HEK293 (cell line): ENCODE data around the gene MS4A15.

Experiments
- CTCF ChIA-PET: fragments of 350-600 bp; formaldehyde crosslinking; extraction: SDS; loops from one replicate; lab custom pipeline; 2021; ENCODE audit warnings: antibody characterized with exemption; lab: Yijun Ruan, JAX
- POLR2A ChIA-PET: fragments of 300-600 bp; formaldehyde crosslinking; extraction: SDS; loops from one replicate; lab custom pipeline; 2020; ENCODE audit warnings: antibody characterized with exemption, inconsistent platforms; lab: Yijun Ruan, JAX
- H3K27ac ChIP-seq: fragments of 200-500 bp; sonication (Bioruptor generic); 2 replicates; pipeline ENCODE4 v1.5.1; 2014; ENCODE audit warnings: low read depth, low read length, control low read depth, inconsistent platforms; ENCODE audit errors: extremely low read depth
- H3K36me3 ChIP-seq, 2 experiments: fragments of 200-500 bp in 1 of 2; sonication (Bioruptor generic) in 1 of 2; 1 replicate in 1 of 2; 2 replicates in 1 of 2; pipeline ENCODE4 v1.5.1; 2014 to 2017; ENCODE audit warnings: inconsistent platforms in 2 of 2, low read length in 2 of 2; ENCODE audit not compliant: control insufficient read depth in 2 of 2, insufficient read depth in 1 of 2
- H3K4me1 ChIP-seq: fragments of 200-500 bp; sonication (Bioruptor generic); 2 replicates; pipeline ENCODE4 v1.5.1; 2014; ENCODE audit warnings: mild to moderate bottlenecking, low read length, inconsistent platforms; ENCODE audit not compliant: control insufficient read depth, insufficient read depth
- H3K4me3 ChIP-seq: 2 replicates; pipeline ENCODE4 v1.5.1; 2011; ENCODE audit warnings: low read depth, mild to moderate bottlenecking, control low read depth, low read length, moderate library complexity
- H3K9me3 ChIP-seq: fragments of 200-500 bp; sonication (Bioruptor generic); 2 replicates; pipeline ENCODE4 v1.5.1; 2014; ENCODE audit warnings: low read depth, low read length, inconsistent platforms; ENCODE audit not compliant: control insufficient read depth, insufficient read depth
- EGR2 ChIP-seq: fragments of 450-650 bp; formaldehyde crosslinking; IDR thresholded peaks from 2 replicates; pipeline ENCODE4 v1.5.1; 2016; ENCODE audit warnings: low read depth, missing biosample characterization, missing genetic modification characterization
- GLI4 ChIP-seq: fragments of 450-650 bp; formaldehyde crosslinking; IDR thresholded peaks from 2 replicates; pipeline ENCODE4 v1.5.1; 2016; ENCODE audit warnings: missing biosample characterization, missing genetic modification characterization
- ZNF133 ChIP-seq: fragments of 450-650 bp; formaldehyde crosslinking; IDR thresholded peaks from 2 replicates; pipeline ENCODE4 v1.5.1; 2016; ENCODE audit warnings: missing biosample characterization, missing genetic modification characterization
- ZNF2 ChIP-seq: fragments of 450-650 bp; formaldehyde crosslinking; IDR thresholded peaks from 2 replicates; pipeline ENCODE4 v1.5.1; 2016; ENCODE audit warnings: missing biosample characterization, missing genetic modification characterization
- ZNF302 ChIP-seq: fragments of 450-650 bp; formaldehyde crosslinking; IDR thresholded peaks from 2 replicates; pipeline ENCODE4 v1.5.1; 2016; ENCODE audit warnings: missing biosample characterization, missing genetic modification characterization, low read depth
- ZNF311 ChIP-seq: fragments of 450-650 bp; formaldehyde crosslinking; IDR thresholded peaks from 2 replicates; pipeline ENCODE4 v1.5.1; 2017; ENCODE audit warnings: missing biosample characterization, missing genetic modification characterization, borderline replicate concordance
- ZNF341 ChIP-seq: fragments of 450-650 bp; formaldehyde crosslinking; IDR thresholded peaks from 2 replicates; pipeline ENCODE4; 2016; ENCODE audit warnings: low read depth, missing biosample characterization, missing genetic modification characterization
- ZNF391 ChIP-seq: fragments of 450-650 bp; formaldehyde crosslinking; IDR thresholded peaks from 2 replicates; pipeline ENCODE4 v1.5.1; 2016; ENCODE audit warnings: low read depth, missing biosample characterization, missing genetic modification characterization, borderline replicate concordance
- ZNF48 ChIP-seq: fragments of 450-650 bp; formaldehyde crosslinking; IDR thresholded peaks from 2 replicates; pipeline ENCODE4 v1.5.1; 2016; ENCODE audit warnings: missing biosample characterization, missing genetic modification characterization
- ZNF596 ChIP-seq: fragments of 450-650 bp; IDR thresholded peaks from 2 replicates; pipeline ENCODE4 v1.5.0; 2018; ENCODE audit warnings: missing biosample characterization, mild to moderate bottlenecking, missing genetic modification characterization, moderate library complexity
- ZNF677 ChIP-seq: fragments of 450-650 bp; IDR thresholded peaks from 2 replicates; pipeline ENCODE4 v1.5.0; 2018; ENCODE audit warnings: missing biosample characterization, mild to moderate bottlenecking, missing genetic modification characterization, moderate library complexity
- ZNF701 ChIP-seq: fragments of 450-650 bp; formaldehyde crosslinking; IDR thresholded peaks from 2 replicates; pipeline ENCODE4 v1.5.1; 2016; ENCODE audit warnings: missing biosample characterization, missing genetic modification characterization
- ZNF747 ChIP-seq: fragments of 450-650 bp; formaldehyde crosslinking; IDR thresholded peaks from 2 replicates; pipeline ENCODE4 v1.5.1; 2016; ENCODE audit warnings: missing biosample characterization, missing genetic modification characterization
- ZNF830 ChIP-seq: fragments of 450-650 bp; IDR thresholded peaks from 2 replicates; pipeline ENCODE4 v1.5.0; 2018; ENCODE audit warnings: missing biosample characterization, missing genetic modification characterization, low read depth, mild to moderate bottlenecking, moderate library complexity
- ZSCAN16 ChIP-seq: fragments of 450-650 bp; formaldehyde crosslinking; IDR thresholded peaks from 2 replicates; pipeline ENCODE4 v1.5.1; 2016; ENCODE audit warnings: missing biosample characterization, missing genetic modification characterization
- TF ChIP-seq, protein P1 (sequence below): fragments of 450-650 bp; formaldehyde crosslinking; IDR thresholded peaks from 2 replicates; pipeline ENCODE4 v1.5.1; 2016; ENCODE audit warnings: missing biosample characterization, missing genetic modification characterization
- TF ChIP-seq, protein P2 (sequence below): fragments of 450-650 bp; formaldehyde crosslinking; IDR thresholded peaks from 2 replicates; pipeline ENCODE4; 2016; ENCODE audit warnings: missing biosample characterization, missing genetic modification characterization
- TF ChIP-seq, protein P3 (sequence below): fragments of 450-650 bp; formaldehyde crosslinking; IDR thresholded peaks from 2 replicates; pipeline ENCODE4 v1.5.1; 2017; ENCODE audit warnings: missing biosample characterization, missing genetic modification characterization
- TF ChIP-seq, protein P4 (sequence below): fragments of 450-650 bp; formaldehyde crosslinking; IDR thresholded peaks from 2 replicates; pipeline ENCODE4 v1.5.1; 2016; ENCODE audit warnings: missing biosample characterization, missing genetic modification characterization

MS4A15 gene

DNA sequence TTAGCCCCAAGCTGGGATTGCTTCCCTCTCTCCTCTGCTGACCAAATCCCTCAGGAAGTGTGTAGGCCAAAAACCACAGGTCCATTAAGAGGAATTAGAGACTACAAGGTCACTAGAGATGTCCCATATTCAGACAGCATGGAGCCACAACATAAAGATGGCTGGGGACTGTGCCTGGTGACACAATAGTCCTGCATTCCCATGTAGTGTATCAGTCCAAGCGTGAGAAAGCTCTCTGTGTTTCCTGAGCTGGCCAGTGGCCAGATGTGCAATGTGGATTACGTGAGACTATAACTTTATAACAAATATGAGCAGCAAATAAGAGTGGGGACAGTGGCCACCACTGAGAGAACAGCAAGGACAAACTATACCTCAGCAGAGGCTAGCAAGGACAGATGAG, 20.9 kb downstream of the MS4A15 start:
- Histone ChIP-seq H3K4me1 (no peaks in the 10 kb centered on the region), H3K9me3 (no peaks in the 10 kb centered on the region), H3K4me3 (no peak overlapping the region), H3K27ac (no peak overlapping the region), H3K36me3 (no peaks in the 10 kb centered on the region)
- ChIA-PET CTCF (interaction anchor here (0.6 to 6.7 kb wide), 16 partner anchors 9 to 1211 kb away, joined by 3 to 34 read pairs (median 4); no protein-coding TSS in a partner anchor), POLR2A (interaction anchor here (1.5 kb wide), 1 partner anchor 136 kb away, joined by 3 read pairs; the partner anchor contains the start of gene TMEM109)
- TF ChIP-seq ZNF48 (tag by site-specific recombination) (no peak), GLI4 (tag by site-specific recombination) (no peak), ZNF341 (no peak), ZNF596 (tag by site-specific recombination) (no peak), ZNF701 (tag by site-specific recombination) (no peak), EGR2 (no peak)

DNA sequence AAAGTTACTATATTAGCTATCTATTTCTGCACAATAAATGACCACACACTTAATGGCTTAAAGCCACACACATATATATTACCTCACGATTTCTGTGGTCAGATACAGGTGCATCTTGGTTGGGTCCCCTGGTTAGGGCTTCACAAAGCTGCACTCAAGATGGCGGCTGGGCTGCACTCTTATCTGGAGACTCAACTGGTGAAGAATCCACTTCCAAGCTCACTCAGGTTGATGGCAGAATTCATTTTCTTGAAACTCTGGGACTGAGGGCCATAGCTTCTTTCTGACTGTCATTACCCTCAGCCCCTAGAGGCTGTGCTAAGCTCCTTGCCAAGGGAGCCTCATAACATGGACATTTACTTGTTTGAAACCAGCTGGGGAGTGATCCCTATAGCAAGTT, 23.4 kb downstream of the MS4A15 start:
- H3K27ac ChIP-seq, result no peak overlapping the region
- ChIA-PET CTCF (interaction anchor here (0.5 to 6.7 kb wide), 5 partner anchors 14 to 737 kb away, joined by 3 to 25 read pairs (median 3); no protein-coding TSS in a partner anchor), POLR2A (no interaction called here)
- TF ChIP-seq ZSCAN16 (no peak), ZNF747 (tag by site-specific recombination) (no peak), GLI4 (tag by site-specific recombination) (no peak), ZNF391 (tag by site-specific recombination) (no peak), ZNF311 (no peak), ZNF2 (tag by site-specific recombination) (no peak)
- no peaks in the 10 kb centered on the region for H3K4me1 ChIP-seq
- no peaks in the 10 kb centered on the region for H3K36me3 ChIP-seq
- no peaks in the 10 kb centered on the region for H3K9me3 ChIP-seq
- no peak overlapping the region for H3K4me3 ChIP-seq

DNA sequence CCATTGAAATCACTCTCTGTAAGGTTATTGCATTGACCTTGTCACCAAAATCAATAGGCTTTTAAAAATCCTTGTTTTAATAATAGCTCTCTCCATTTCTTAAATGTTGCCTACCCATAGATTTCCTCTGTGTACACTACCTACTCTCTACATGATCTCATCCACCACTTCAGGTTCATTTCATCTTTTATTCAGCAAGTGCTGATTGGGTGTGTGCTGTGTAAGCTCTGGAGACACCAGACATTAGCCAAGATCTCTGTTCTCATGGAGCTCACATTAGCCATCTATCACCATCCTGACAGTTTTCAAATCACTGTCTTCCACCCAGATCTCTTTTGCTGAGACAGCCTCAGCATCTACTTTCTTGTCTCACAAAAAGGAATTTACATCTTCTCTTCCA, 24.1 kb downstream of the MS4A15 start:
- no peak overlapping the region for H3K4me3 ChIP-seq
- ChIA-PET POLR2A (no interaction called here), CTCF (interaction anchor here (0.6 to 1.1 kb wide), 4 partner anchors 15 to 736 kb away, joined by 3 read pairs; no protein-coding TSS in a partner anchor)
- H3K4me1 ChIP-seq, result no peaks in the 10 kb centered on the region
- no peaks in the 10 kb centered on the region for H3K36me3 ChIP-seq
- H3K9me3 ChIP-seq, result no peaks in the 10 kb centered on the region
- no peak for TF ChIP-seq ZNF677 (tag by site-specific recombination)
- no peak for TF ChIP-seq ZNF830 (tag by site-specific recombination)
- no peak for TF ChIP-seq ZNF133 (tag by site-specific recombination)
- TF ChIP-seq ZNF302 (tag by site-specific recombination), result no peak
- TF ChIP-seq, protein P1, sequence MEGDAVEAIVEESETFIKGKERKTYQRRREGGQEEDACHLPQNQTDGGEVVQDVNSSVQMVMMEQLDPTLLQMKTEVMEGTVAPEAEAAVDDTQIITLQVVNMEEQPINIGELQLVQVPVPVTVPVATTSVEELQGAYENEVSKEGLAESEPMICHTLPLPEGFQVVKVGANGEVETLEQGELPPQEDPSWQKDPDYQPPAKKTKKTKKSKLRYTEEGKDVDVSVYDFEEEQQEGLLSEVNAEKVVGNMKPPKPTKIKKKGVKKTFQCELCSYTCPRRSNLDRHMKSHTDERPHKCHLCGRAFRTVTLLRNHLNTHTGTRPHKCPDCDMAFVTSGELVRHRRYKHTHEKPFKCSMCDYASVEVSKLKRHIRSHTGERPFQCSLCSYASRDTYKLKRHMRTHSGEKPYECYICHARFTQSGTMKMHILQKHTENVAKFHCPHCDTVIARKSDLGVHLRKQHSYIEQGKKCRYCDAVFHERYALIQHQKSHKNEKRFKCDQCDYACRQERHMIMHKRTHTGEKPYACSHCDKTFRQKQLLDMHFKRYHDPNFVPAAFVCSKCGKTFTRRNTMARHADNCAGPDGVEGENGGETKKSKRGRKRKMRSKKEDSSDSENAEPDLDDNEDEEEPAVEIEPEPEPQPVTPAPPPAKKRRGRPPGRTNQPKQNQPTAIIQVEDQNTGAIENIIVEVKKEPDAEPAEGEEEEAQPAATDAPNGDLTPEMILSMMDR (tag by site-specific recombination), result no peak
- TF ChIP-seq, protein P2, sequence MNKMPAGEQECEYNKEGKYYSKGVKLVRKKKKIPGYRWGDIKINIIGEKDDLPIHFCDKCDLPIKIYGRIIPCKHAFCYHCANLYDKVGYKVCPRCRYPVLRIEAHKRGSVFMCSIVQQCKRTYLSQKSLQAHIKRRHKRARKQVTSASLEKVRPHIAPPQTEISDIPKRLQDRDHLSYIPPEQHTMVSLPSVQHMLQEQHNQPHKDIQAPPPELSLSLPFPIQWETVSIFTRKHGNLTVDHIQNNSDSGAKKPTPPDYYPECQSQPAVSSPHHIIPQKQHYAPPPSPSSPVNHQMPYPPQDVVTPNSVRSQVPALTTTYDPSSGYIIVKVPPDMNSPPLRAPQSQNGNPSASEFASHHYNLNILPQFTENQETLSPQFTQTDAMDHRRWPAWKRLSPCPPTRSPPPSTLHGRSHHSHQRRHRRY (tag by site-specific recombination), result no peak
- TF ChIP-seq, protein P3, sequence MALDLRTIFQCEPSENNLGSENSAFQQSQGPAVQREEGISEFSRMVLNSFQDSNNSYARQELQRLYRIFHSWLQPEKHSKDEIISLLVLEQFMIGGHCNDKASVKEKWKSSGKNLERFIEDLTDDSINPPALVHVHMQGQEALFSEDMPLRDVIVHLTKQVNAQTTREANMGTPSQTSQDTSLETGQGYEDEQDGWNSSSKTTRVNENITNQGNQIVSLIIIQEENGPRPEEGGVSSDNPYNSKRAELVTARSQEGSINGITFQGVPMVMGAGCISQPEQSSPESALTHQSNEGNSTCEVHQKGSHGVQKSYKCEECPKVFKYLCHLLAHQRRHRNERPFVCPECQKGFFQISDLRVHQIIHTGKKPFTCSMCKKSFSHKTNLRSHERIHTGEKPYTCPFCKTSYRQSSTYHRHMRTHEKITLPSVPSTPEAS (tag by site-specific recombination), result no peak
- TF ChIP-seq, protein P4, sequence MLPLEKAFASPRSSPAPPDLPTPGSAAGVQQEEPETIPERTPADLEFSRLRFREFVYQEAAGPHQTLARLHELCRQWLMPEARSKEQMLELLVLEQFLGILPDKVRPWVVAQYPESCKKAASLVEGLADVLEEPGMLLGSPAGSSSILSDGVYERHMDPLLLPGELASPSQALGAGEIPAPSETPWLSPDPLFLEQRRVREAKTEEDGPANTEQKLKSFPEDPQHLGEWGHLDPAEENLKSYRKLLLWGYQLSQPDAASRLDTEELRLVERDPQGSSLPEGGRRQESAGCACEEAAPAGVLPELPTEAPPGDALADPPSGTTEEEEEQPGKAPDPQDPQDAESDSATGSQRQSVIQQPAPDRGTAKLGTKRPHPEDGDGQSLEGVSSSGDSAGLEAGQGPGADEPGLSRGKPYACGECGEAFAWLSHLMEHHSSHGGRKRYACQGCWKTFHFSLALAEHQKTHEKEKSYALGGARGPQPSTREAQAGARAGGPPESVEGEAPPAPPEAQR (tag by site-specific recombination), result no peak
- no peak overlapping the region for H3K27ac ChIP-seq
